GM12878 (cell line): ENCODE measurements around the gene MYH9.

Source experiments
- CHD2 ChIP-seq: IDR thresholded peaks from 2 replicates; pipeline ENCODE4 v1.6.1; 2011; ENCODE audit warnings: low read depth, low read length, improper control_type of control experiment, borderline replicate concordance
- CTCF ChIP-seq, 3 experiments: IDR thresholded peaks in 2 of 3; conservative IDR thresholded peaks in 1 of 3; 2 replicates each; pipeline ENCODE4 v1.5.1; 2011; ENCODE audit warnings: low read depth in 3 of 3, low read length in 3 of 3, mild to moderate bottlenecking in 3 of 3, control low read depth in 2 of 3, moderate library complexity in 2 of 3, inconsistent platforms in 1 of 3, mixed read lengths in 1 of 3; ENCODE audit not compliant: control insufficient read depth in 2 of 3, insufficient read depth in 1 of 3; ENCODE audit errors: extremely low read depth in 1 of 3
- EZH2 ChIP-seq: IDR thresholded peaks from 2 replicates; pipeline ENCODE4 v1.6.1; 2012; ENCODE audit warnings: low read depth, mild to moderate bottlenecking, control low read depth, inconsistent platforms, low read length, borderline replicate concordance; ENCODE audit not compliant: control insufficient read depth
- HCFC1 ChIP-seq: fragments of 150-350 bp; IDR thresholded peaks from 2 replicates; pipeline ENCODE4 v1.6.1; 2014; ENCODE audit warnings: low read length
- NR2C2 ChIP-seq: IDR thresholded peaks from 2 replicates; pipeline ENCODE4 v1.6.1; 2011; ENCODE audit warnings: borderline replicate concordance, low read depth; ENCODE audit not compliant: control insufficient read depth, insufficient read length
- TF ChIP-seq, protein P1 (sequence below): IDR thresholded peaks from 2 replicates; pipeline ENCODE4 v1.6.1; 2012; ENCODE audit warnings: mild to moderate bottlenecking, low read depth, low read length

GRCh38 chr22:36331912-36332622 lies 55.7 kb downstream of the MYH9 start:
- TF ChIP-seq EZH2, result no peak
- TF ChIP-seq HCFC1, result no peak
- TF ChIP-seq, protein P1, sequence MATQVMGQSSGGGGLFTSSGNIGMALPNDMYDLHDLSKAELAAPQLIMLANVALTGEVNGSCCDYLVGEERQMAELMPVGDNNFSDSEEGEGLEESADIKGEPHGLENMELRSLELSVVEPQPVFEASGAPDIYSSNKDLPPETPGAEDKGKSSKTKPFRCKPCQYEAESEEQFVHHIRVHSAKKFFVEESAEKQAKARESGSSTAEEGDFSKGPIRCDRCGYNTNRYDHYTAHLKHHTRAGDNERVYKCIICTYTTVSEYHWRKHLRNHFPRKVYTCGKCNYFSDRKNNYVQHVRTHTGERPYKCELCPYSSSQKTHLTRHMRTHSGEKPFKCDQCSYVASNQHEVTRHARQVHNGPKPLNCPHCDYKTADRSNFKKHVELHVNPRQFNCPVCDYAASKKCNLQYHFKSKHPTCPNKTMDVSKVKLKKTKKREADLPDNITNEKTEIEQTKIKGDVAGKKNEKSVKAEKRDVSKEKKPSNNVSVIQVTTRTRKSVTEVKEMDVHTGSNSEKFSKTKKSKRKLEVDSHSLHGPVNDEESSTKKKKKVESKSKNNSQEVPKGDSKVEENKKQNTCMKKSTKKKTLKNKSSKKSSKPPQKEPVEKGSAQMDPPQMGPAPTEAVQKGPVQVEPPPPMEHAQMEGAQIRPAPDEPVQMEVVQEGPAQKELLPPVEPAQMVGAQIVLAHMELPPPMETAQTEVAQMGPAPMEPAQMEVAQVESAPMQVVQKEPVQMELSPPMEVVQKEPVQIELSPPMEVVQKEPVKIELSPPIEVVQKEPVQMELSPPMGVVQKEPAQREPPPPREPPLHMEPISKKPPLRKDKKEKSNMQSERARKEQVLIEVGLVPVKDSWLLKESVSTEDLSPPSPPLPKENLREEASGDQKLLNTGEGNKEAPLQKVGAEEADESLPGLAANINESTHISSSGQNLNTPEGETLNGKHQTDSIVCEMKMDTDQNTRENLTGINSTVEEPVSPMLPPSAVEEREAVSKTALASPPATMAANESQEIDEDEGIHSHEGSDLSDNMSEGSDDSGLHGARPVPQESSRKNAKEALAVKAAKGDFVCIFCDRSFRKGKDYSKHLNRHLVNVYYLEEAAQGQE, result no peak
- no peak for TF ChIP-seq CHD2
- no peak for TF ChIP-seq NR2C2
- TF ChIP-seq CTCF (IDR thresholded peaks at IDR 0.05 in 2 of 3, conservative IDR thresholded peaks at IDR 0.05 in 1 of 3; ENCODE audit: control insufficient read depth in 2 of 3, extremely low read depth in 1 of 3, insufficient read depth in 1 of 3, low read depth in 3 of 3, low read length in 3 of 3), result no peak
